GM12878 (cell line): ENCODE results near the gene C5. TPM values are rescaled to one million over a fixed set of nuclear protein-coding genes. Genes with fewer than 3 reads are reported as not detected.
A peak's percentile ranks its signal among the peaks of the same experiment; 100 is the strongest.

ENCODE experiments used
- ATAC-seq: fragments of 200-7000 bp; cut with Tn5 transposase; 3 replicates; pipeline ENCODE4 v1.9.1; 2020; ENCODE audit warnings: mild to moderate bottlenecking, moderate library complexity
- BruUV-seq: library from RNA; stranded (reverse); fragments of 400-500 nt; replicated peaks from 2 replicates; lab custom pipeline; 2021; lab: Mats Ljungman, UMichigan
- CTCF ChIA-PET: fragments of 300-600 bp; sonication (Branson Sonifier 250); formaldehyde crosslinking; extraction: SDS; loops from one replicate; lab custom pipeline; 2021; ENCODE audit warnings: inconsistent platforms; lab: Yijun Ruan, JAX
- POLR2A ChIA-PET: fragments of 350-600 bp; formaldehyde crosslinking; extraction: SDS; loops from one replicate; lab custom pipeline; 2021; ENCODE audit warnings: inconsistent platforms; lab: Charles Lee
- RAD21 ChIA-PET: fragments of 300-600 bp; sonication (Branson Sonifier 250); formaldehyde crosslinking; loops from one replicate; lab custom pipeline; 2023; ENCODE audit warnings: antibody characterized with exemption; ENCODE audit not compliant: unreplicated experiment; lab: Charles Lee
- SMC1A ChIA-PET: fragments of 300-600 bp; sonication (Branson Sonifier 250); formaldehyde crosslinking; loops from one replicate; lab custom pipeline; 2023; ENCODE audit not compliant: unreplicated experiment, uncharacterized antibody; lab: Charles Lee
- DNase-seq: peaks from one replicate; pipeline ENCODE4 v3.0.0-alpha.2; 2011; ENCODE audit warnings: low read depth, low spot score
- FAIRE-seq: peaks from 3 replicates; lab custom pipeline; 2011; peaks lifted over from hg19 to GRCh38; lab: Jason Lieb, UNC
- H2AFZ ChIP-seq: 2 replicates; pipeline ENCODE4 v1.6.0; 2011; ENCODE audit warnings: low read depth, low read length, control low read depth; ENCODE audit not compliant: control insufficient read depth
- H3K27ac ChIP-seq: 2 replicates; pipeline ENCODE4 v1.5.1; 2011; ENCODE audit warnings: control low read depth; ENCODE audit not compliant: control insufficient read depth, insufficient read depth
- H3K27me3 ChIP-seq, 2 experiments: replicated peaks in 1 of 2; 2 replicates each; pipeline versions ENCODE4 v1.6.0 to v1.6.1; 2011; ENCODE audit warnings: low read length in 1 of 2; ENCODE audit not compliant: control insufficient read depth in 2 of 2, insufficient read depth in 2 of 2
- H3K36me3 ChIP-seq, 2 experiments: 2 replicates each; pipeline ENCODE4 v1.5.1; 2011; ENCODE audit warnings: low read length in 1 of 2; ENCODE audit not compliant: control insufficient read depth in 2 of 2, insufficient read depth in 2 of 2
- H3K4me1 ChIP-seq: 2 replicates; pipeline ENCODE4 v1.6.1; 2011; ENCODE audit warnings: mild to moderate bottlenecking, low read length, moderate library complexity, mixed read lengths; ENCODE audit not compliant: control insufficient read depth, insufficient read depth
- H3K4me2 ChIP-seq: 2 replicates; pipeline ENCODE4 v1.6.0; 2011; ENCODE audit warnings: control low read depth; ENCODE audit not compliant: control insufficient read depth, insufficient read depth
- H3K4me3 ChIP-seq: fragments of 200-600 bp; sonication (generic); 2 replicates; pipeline ENCODE4 v1.5.1; 2016
- H3K79me2 ChIP-seq: 2 replicates; pipeline ENCODE4 v1.6.0; 2011; ENCODE audit warnings: low read length; ENCODE audit not compliant: control insufficient read depth, insufficient read depth
- H3K9ac ChIP-seq: 2 replicates; pipeline ENCODE4 v1.8.0; 2011; ENCODE audit warnings: low read length, control low read depth, mixed read lengths; ENCODE audit not compliant: control insufficient read depth, insufficient read depth
- H3K9me3 ChIP-seq: replicated peaks from 3 replicates; pipeline ENCODE4 v1.5.1; 2011; ENCODE audit warnings: mild to moderate bottlenecking, low read length; ENCODE audit not compliant: control insufficient read depth, insufficient read depth
- H4K20me1 ChIP-seq: 2 replicates; pipeline ENCODE4 v1.6.0; 2011; ENCODE audit not compliant: control insufficient read depth, insufficient read depth
- ATF7 ChIP-seq: fragments of 450-650 bp; IDR thresholded peaks from 2 replicates; pipeline ENCODE4 v1.6.1; 2016; ENCODE audit warnings: low read depth, mild to moderate bottlenecking
- CEBPZ ChIP-seq: fragments of 150-350 bp; IDR thresholded peaks from 2 replicates; pipeline ENCODE4 v1.6.1; 2016; ENCODE audit warnings: low read depth, low read length
- CHD1 ChIP-seq: IDR thresholded peaks from 2 replicates; pipeline ENCODE4 v1.6.1; 2012; ENCODE audit warnings: low read depth, low read length, improper control_type of control experiment
- CREM ChIP-seq: IDR thresholded peaks from 2 replicates; pipeline ENCODE4 v1.6.1; 2014; ENCODE audit warnings: antibody characterized with exemption, low read depth
- ETV6 ChIP-seq, 2 experiments: fragments of 450-650 bp in 1 of 2; IDR thresholded peaks in 1 of 2; conservative IDR thresholded peaks in 1 of 2; 2 replicates each; pipeline ENCODE4 v1.6.1; 2014; ENCODE audit warnings: antibody characterized with exemption in 1 of 2, borderline replicate concordance in 1 of 2, low read depth in 1 of 2, mild to moderate bottlenecking in 1 of 2, moderate library complexity in 1 of 2
- FOXK2 ChIP-seq: fragments of 450-650 bp; IDR thresholded peaks from 2 replicates; pipeline ENCODE4 v1.6.1; 2017; ENCODE audit warnings: mild to moderate bottlenecking, moderate library complexity
- MAX ChIP-seq: IDR thresholded peaks from 2 replicates; pipeline ENCODE4 v1.6.1; 2012; ENCODE audit warnings: low read depth, low read length, improper control_type of control experiment
- PRDM15 ChIP-seq: fragments of 450-650 bp; formaldehyde crosslinking; IDR thresholded peaks from 2 replicates; pipeline ENCODE4 v1.4.0; 2020; ENCODE audit warnings: mild to moderate bottlenecking, moderate library complexity
- RAD51 ChIP-seq: fragments of 450-650 bp; IDR thresholded peaks from 2 replicates; pipeline ENCODE4 v1.6.1; 2016; ENCODE audit warnings: moderate library complexity, mild to moderate bottlenecking, inconsistent platforms
- RUNX3 ChIP-seq: IDR thresholded peaks from 2 replicates; pipeline ENCODE4 v1.6.1; 2012; ENCODE audit warnings: low read length, inconsistent platforms
- SMC3 ChIP-seq: IDR thresholded peaks from 2 replicates; pipeline ENCODE4 v1.6.1; 2011; ENCODE audit warnings: low read length, improper control_type of control experiment, borderline replicate concordance
- STAT1 ChIP-seq: fragments of 450-650 bp; conservative IDR thresholded peaks from 2 replicates; pipeline ENCODE4 v1.6.1; 2014; ENCODE audit warnings: antibody characterized with exemption, mild to moderate bottlenecking
- STAT3 ChIP-seq: IDR thresholded peaks from 2 replicates; pipeline ENCODE4 v1.6.1; 2011; ENCODE audit warnings: low read depth, low read length, improper control_type of control experiment
- TAF1 ChIP-seq: IDR thresholded peaks from 2 replicates; pipeline ENCODE4 v1.6.1; 2011; ENCODE audit warnings: mild to moderate bottlenecking, low read depth, low read length, borderline replicate concordance
- ZBED1 ChIP-seq: IDR thresholded peaks from 2 replicates; pipeline ENCODE4 v1.6.1; 2016; ENCODE audit warnings: borderline replicate concordance
- WGBS: methylation state at CpG from one replicate; pipeline ENCODE4 v1.1.6; 2016; ENCODE audit warnings: low lambda C conversion rate; ENCODE audit not compliant: insufficient replicate concordance, insufficient coverage; ENCODE audit errors: missing lambda C conversion rate; 5-methylcytosine and 5-hydroxymethylcytosine counted together
- in situ Hi-C: fragments of 300-500 bp; cut with MboI; formaldehyde crosslinking; loops from 9 replicates; pipeline ENCODE4 v1.14.3; 2018; ENCODE audit warnings: mixed read lengths
- intact Hi-C: fragments of 100-400 bp; cut with micrococcal nuclease; formaldehyde crosslinking; loops from one replicate; pipeline ENCODE4 v1.14.2; 2022; ENCODE audit not compliant: unreplicated experiment
- polyA plus RNA-seq, 11 experiments: library from polyadenylated mRNA; depleted of rRNA in 4 of 11; unstranded in 6 of 11; stranded (reverse) in 5 of 11; fragments of >200 nt; fragmentation: Nextera tagmentation in 4 of 11; fragmentation: Illumina TruSeq in 1 of 11; extraction: Ambion mirVana in 4 of 11; extraction: Trizol in 1 of 11; gene quantifications; 1 replicate in 1 of 11; 2 replicates in 10 of 11; pipeline versions ENCODE4 v1.2.1 to v1.2.3, GENCODE V29; 2011 to 2016; ENCODE audit warnings: inconsistent platforms in 2 of 11, missing spikeins in 2 of 11, low read depth in 1 of 11
- total RNA-seq, 4 experiments: library from RNA; depleted of rRNA in 3 of 4; stranded (reverse); fragments of >200 nt in 3 of 4; fragmentation: Illumina TruSeq in 1 of 4; extraction: Trizol in 1 of 4; gene quantifications; 2 replicates each; pipeline versions ENCODE4 v1.2.1 to v1.2.3, GENCODE V29; 2013 to 2021
- TF ChIP-seq, protein P1 (sequence below): fragments of 450-650 bp; conservative IDR thresholded peaks from 2 replicates; pipeline ENCODE4 v1.6.1; 2017; ENCODE audit warnings: mild to moderate bottlenecking, moderate library complexity

The C5 gene
- total and polyA plus RNA-seq, 10 of the 15 experiments (the other 5 are each of a cell fraction or from before 2014, with no cell fraction given): 0.39 to 2.2 (median 1.2) TPM

DNA sequence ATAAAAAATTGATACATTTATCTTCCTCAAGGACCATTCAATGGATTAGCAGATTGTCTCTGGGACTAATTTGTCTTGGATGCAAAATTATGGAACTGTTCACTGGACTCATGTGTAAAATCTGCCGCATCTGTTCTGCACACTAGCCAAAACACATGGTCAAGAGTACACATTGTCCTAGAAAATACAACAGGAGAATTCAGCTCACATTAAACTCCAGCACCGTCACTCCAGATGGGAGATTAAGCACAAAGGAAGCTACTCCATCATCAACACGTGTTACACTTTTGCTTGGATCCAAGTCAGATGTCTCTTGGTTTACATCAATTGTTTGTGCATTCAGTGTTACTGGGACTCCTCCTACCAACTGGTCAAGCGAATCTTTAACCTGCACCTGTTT lies 28.8 kb downstream of the C5 start:
- no peaks in the 10 kb centered on the region for H3K27me3 ChIP-seq
- no peaks in the 10 kb centered on the region for H3K36me3 ChIP-seq
- BruUV-seq: no TSS peak
- H3K79me2 ChIP-seq: no peaks in the 10 kb centered on the region
- DNase-seq (no peak), FAIRE-seq (peak; percentile 82), ATAC-seq (no peak)
- intact Hi-C loops: no loop called here
- WGBS: 81% methylated on average over 4 of the region's 4 CpGs
- H3K9ac ChIP-seq: no peak overlapping the region
- H3K9me3 ChIP-seq: no peaks in the 10 kb centered on the region
- no peak overlapping the region for H3K4me2 ChIP-seq
- in situ Hi-C loops: no loop called here
- CTCF ChIA-PET: interaction anchor here (0.6 to 3.8 kb wide), 5 partner anchors 36 to 198 kb away, joined by 3 to 13 read pairs (median 4); no protein-coding TSS in a partner anchor
- H2AFZ ChIP-seq: no peak overlapping the region
- SMC1A ChIA-PET: interaction anchor here (1.1 to 2.0 kb wide), 4 partner anchors 23 to 265 kb away, joined by 3 to 5 read pairs (median 4); no protein-coding TSS in a partner anchor
- H3K4me1 ChIP-seq: no peaks in the 10 kb centered on the region
- RAD21 ChIA-PET: no interaction called here
- H4K20me1 ChIP-seq: no peaks in the 10 kb centered on the region
- no peak overlapping the region for H3K4me3 ChIP-seq
- TF ChIP-seq RUNX3 (no peak), ATF7 (no peak), SMC3 (no peak), CEBPZ (no peak), FOXK2 (no peak), STAT1 (no peak), MAX (no peak), STAT3 (no peak), RAD51 (no peak), CHD1 (no peak), ETV6 (conservative IDR thresholded peaks at IDR 0.05 in 1 of 2, IDR thresholded peaks at IDR 0.05 in 1 of 2; ENCODE audit: borderline replicate concordance in 1 of 2, low read depth in 1 of 2) (no peak), TAF1 (no peak), PRDM15 (CRISPR knock-in tag) (no peak), CREM (no peak), ZBED1 (no peak)
- TF ChIP-seq, protein P1, sequence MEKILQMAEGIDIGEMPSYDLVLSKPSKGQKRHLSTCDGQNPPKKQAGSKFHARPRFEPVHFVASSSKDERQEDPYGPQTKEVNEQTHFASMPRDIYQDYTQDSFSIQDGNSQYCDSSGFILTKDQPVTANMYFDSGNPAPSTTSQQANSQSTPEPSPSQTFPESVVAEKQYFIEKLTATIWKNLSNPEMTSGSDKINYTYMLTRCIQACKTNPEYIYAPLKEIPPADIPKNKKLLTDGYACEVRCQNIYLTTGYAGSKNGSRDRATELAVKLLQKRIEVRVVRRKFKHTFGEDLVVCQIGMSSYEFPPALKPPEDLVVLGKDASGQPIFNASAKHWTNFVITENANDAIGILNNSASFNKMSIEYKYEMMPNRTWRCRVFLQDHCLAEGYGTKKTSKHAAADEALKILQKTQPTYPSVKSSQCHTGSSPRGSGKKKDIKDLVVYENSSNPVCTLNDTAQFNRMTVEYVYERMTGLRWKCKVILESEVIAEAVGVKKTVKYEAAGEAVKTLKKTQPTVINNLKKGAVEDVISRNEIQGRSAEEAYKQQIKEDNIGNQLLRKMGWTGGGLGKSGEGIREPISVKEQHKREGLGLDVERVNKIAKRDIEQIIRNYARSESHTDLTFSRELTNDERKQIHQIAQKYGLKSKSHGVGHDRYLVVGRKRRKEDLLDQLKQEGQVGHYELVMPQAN: no peak
- no peak overlapping the region for H3K27ac ChIP-seq
- POLR2A ChIA-PET: no interaction called here
